ENCODE measurements around the gene SLC25A17. TPM values are rescaled to one million over a fixed set of nuclear protein-coding genes. Genes with fewer than 3 reads are reported as not detected.
A peak's percentile ranks its signal among the peaks of the same experiment; 100 is the strongest.
"Not testable (repeated sequence)": the region's sequence is repeated elsewhere in the genome, so short reads cannot be mapped to it uniquely, and the experiment has no call there.

Gene SLC25A17
- total RNA-seq, 4 donors from 2014 or later, result 11.0 to 19.0 (median 15.5) TPM

GRCh38 chr22:40829131-40829530 is 10.0 kb upstream of the SLC25A17 start:
- Histone ChIP-seq H3K27ac (no peak overlapping the region), H3K27me3 (no peaks in the 10 kb centered on the region), H3K4me3 (no peak overlapping the region), H3K9me3 (no peaks in the 10 kb centered on the region), H3K36me3 (peaks cover 0 to 100% (median 28%) of the 10 kb centered on the region in 3 donors), H3K4me1 (no peaks in the 10 kb centered on the region)
- DNase-seq, result no peak
- intact Hi-C loops (cut with DNase I), result no loop called here
- no peak for TF ChIP-seq CTCF (IDR thresholded peaks at IDR 0.05)
- no peak for TF ChIP-seq POLR2A (IDR thresholded peaks at IDR 0.05)
- 79 to 87% methylated on average over 6 of the region's 6 CpGs for WGBS, 2 donors

GRCh38 chr22:40826984-40827741 is 8.0 kb upstream of the SLC25A17 start:
- Histone ChIP-seq H3K27ac (no peak overlapping the region), H3K9me3 (no peaks in the 10 kb centered on the region), H3K36me3 (peaks cover 0 to 93% (median 30%) of the 10 kb centered on the region in 3 donors), H3K4me1 (no peaks in the 10 kb centered on the region), H3K4me3 (no peak overlapping the region), H3K27me3 (no peaks in the 10 kb centered on the region)
- intact Hi-C loops (cut with DNase I), result no loop called here
- TF ChIP-seq CTCF (IDR thresholded peaks at IDR 0.05) (no peak), POLR2A (IDR thresholded peaks at IDR 0.05) (no peak)
- no peak for DNase-seq
- 78 to 82% methylated on average over 7 of the region's 7 CpGs for WGBS, 2 donors

GRCh38 chr22:40826292-40826691 is 7.1 kb upstream of the SLC25A17 start:
- 89 to 100% methylated on average over 1 to 2 of the region's 2 CpGs for WGBS, 2 donors
- H3K36me3 ChIP-seq, result peaks cover 0 to 84% (median 22%) of the 10 kb centered on the region in 3 donors
- H3K27ac ChIP-seq; H3K9me3 ChIP-seq; H3K4me3 ChIP-seq; DNase-seq; H3K4me1 ChIP-seq; H3K27me3 ChIP-seq; intact Hi-C loops (cut with DNase I): not testable (repeated sequence)

- no peaks in the 10 kb centered on the region for H3K27me3 ChIP-seq
- H3K9me3 ChIP-seq, result no peaks in the 10 kb centered on the region
- H3K36me3 ChIP-seq, result peaks cover 0 to 56% (median 15%) of the 10 kb centered on the region in 3 donors
- H3K4me1 ChIP-seq, result peaks cover 2 to 13% (median 4%) of the 10 kb centered on the region in 3 donors
- intact Hi-C loops (cut with DNase I), result no loop called here
- TF ChIP-seq POLR2A (IDR thresholded peaks at IDR 0.05) (no peak), CTCF (IDR thresholded peaks at IDR 0.05) (no peak)
- WGBS, 2 donors, result 39 to 69% methylated on average over 1 of the region's 1 CpG
- no peak overlapping the region for H3K4me3 ChIP-seq
- DNase-seq, result no peak
- H3K27ac ChIP-seq, result no peak overlapping the region
These were observed 4.3 kb upstream of the SLC25A17 start for GRCh38 chr22:40823426-40823825.

- WGBS, 2 donors, result 0 to 2% methylated on average over 3 to 4 of the region's 4 CpGs
- peaks cover 0 to 24% (median 6%) of the 10 kb centered on the region in 3 donors for H3K36me3 ChIP-seq
- H3K4me3 ChIP-seq, result peak overlapping the region; percentile 75 to 97 (median 86)
- peaks cover 10 to 32% (median 18%) of the 10 kb centered on the region in 3 donors for H3K4me1 ChIP-seq
- peak overlapping the region; percentile 85 to 90 (median 86) for H3K27ac ChIP-seq
- DNase-seq, result no peak
- no peaks in the 10 kb centered on the region for H3K27me3 ChIP-seq
- H3K9me3 ChIP-seq, result no peaks in the 10 kb centered on the region
- peak in 1 of 6 experiments; percentile 9 for TF ChIP-seq CTCF (IDR thresholded peaks at IDR 0.05)
- TF ChIP-seq POLR2A (IDR thresholded peaks at IDR 0.05), result no peak
- intact Hi-C loops (cut with DNase I), result no loop called here
These were observed 524 bp upstream of the SLC25A17 start for GRCh38 chr22:40819599-40820140.

Measured in esophagus squamous epithelium (tissue), 5 donors.